Measurements from ENCODE around the gene LMBR1.
A peak's percentile ranks its signal among the peaks of the same experiment; 100 is the strongest.

LMBR1 gene

GRCh38 chr7:156725936-156726335 lies 167.0 kb downstream of the LMBR1 start:
- H3K27ac ChIP-seq (replicated peaks; ENCODE audit: low read length): no peak overlapping the region
- no peak overlapping the region for H3K4me2 ChIP-seq (ENCODE audit: insufficient read depth, low read length, poor library complexity, severe bottlenecking)
- H4K8ac ChIP-seq (ENCODE audit: low read depth, low read length): no peak overlapping the region
- H2BK12ac ChIP-seq (ENCODE audit: low read length): no peak overlapping the region
- H3K27me3 ChIP-seq (ENCODE audit: control insufficient read depth in 3 of 3, insufficient read depth in 3 of 3, low read depth in 1 of 3, low read length in 3 of 3): no peaks in the 10 kb centered on the region
- H3K79me1 ChIP-seq (ENCODE audit: low read depth, low read length): no peaks in the 10 kb centered on the region
- H2BK5ac ChIP-seq (ENCODE audit: low read length): no peak overlapping the region
- no peak overlapping the region for H2AFZ ChIP-seq (ENCODE audit: low read length)
- no peaks in the 10 kb centered on the region for H3K9me3 ChIP-seq (replicated peaks in 1 of 2; ENCODE audit: control insufficient read depth in 2 of 2, insufficient read depth in 1 of 2, low read depth in 1 of 2, low read length in 2 of 2)
- H3K18ac ChIP-seq (ENCODE audit: low read length): no peak overlapping the region
- no peak overlapping the region for H3K9ac ChIP-seq (ENCODE audit: low read depth, low read length, poor library complexity)
- no peak for DNase-seq (ENCODE audit: low spot score)
- H3K23ac ChIP-seq (ENCODE audit: low read depth, low read length, poor library complexity): no peak overlapping the region
- no peak overlapping the region for H3K4me3 ChIP-seq (ENCODE audit: low read length in 2 of 2)
- H3K4me1 ChIP-seq (ENCODE audit: control insufficient read depth in 2 of 2, insufficient read depth in 1 of 2, low read depth in 1 of 2, low read length in 2 of 2): peaks cover 0 to 2% of the 10 kb centered on the region in 2 donors
- no peak overlapping the region for H4K91ac ChIP-seq (ENCODE audit: low read depth, low read length, poor library complexity)
- no peak overlapping the region for H2AK5ac ChIP-seq (ENCODE audit: low read depth, low read length)
- H2BK15ac ChIP-seq (ENCODE audit: low read length): no peak overlapping the region
- no peak overlapping the region for H3K4ac ChIP-seq (ENCODE audit: low read length)
- no peak overlapping the region for H3K14ac ChIP-seq (ENCODE audit: low read length)
- H3K36me3 ChIP-seq (replicated peaks in 1 of 2; ENCODE audit: control insufficient read depth in 2 of 2, insufficient read depth in 2 of 2, low read length in 2 of 2): peaks cover 0 to 7% of the 10 kb centered on the region in 2 donors
- H2BK120ac ChIP-seq (ENCODE audit: low read depth, low read length): no peak overlapping the region

- no peak overlapping the region for H4K8ac ChIP-seq (ENCODE audit: low read depth, low read length)
- H3K4ac ChIP-seq (ENCODE audit: low read length): no peak overlapping the region
- H3K9ac ChIP-seq (ENCODE audit: low read depth, low read length, poor library complexity): no peak overlapping the region
- H3K4me1 ChIP-seq (ENCODE audit: control insufficient read depth in 2 of 2, insufficient read depth in 1 of 2, low read depth in 1 of 2, low read length in 2 of 2): peaks cover 0 to 2% of the 10 kb centered on the region in 2 donors
- no peak overlapping the region for H4K91ac ChIP-seq (ENCODE audit: low read depth, low read length, poor library complexity)
- H3K27ac ChIP-seq (replicated peaks; ENCODE audit: low read length): no peak overlapping the region
- H3K27me3 ChIP-seq (ENCODE audit: control insufficient read depth in 3 of 3, insufficient read depth in 3 of 3, low read depth in 1 of 3, low read length in 3 of 3): no peaks in the 10 kb centered on the region
- no peak overlapping the region for H3K14ac ChIP-seq (ENCODE audit: low read length)
- no peak overlapping the region for H3K18ac ChIP-seq (ENCODE audit: low read length)
- no peak overlapping the region for H2AK5ac ChIP-seq (ENCODE audit: low read depth, low read length)
- no peak overlapping the region for H3K23ac ChIP-seq (ENCODE audit: low read depth, low read length, poor library complexity)
- H2BK5ac ChIP-seq (ENCODE audit: low read length): no peak overlapping the region
- no peak overlapping the region for H2BK12ac ChIP-seq (ENCODE audit: low read length)
- no peaks in the 10 kb centered on the region for H3K9me3 ChIP-seq (replicated peaks in 1 of 2; ENCODE audit: control insufficient read depth in 2 of 2, insufficient read depth in 1 of 2, low read depth in 1 of 2, low read length in 2 of 2)
- H3K4me3 ChIP-seq (ENCODE audit: low read length in 2 of 2): no peak overlapping the region
- no peak overlapping the region for H2BK120ac ChIP-seq (ENCODE audit: low read depth, low read length)
- no peaks in the 10 kb centered on the region for H3K79me1 ChIP-seq (ENCODE audit: low read depth, low read length)
- no peak for DNase-seq (ENCODE audit: low spot score)
- H3K36me3 ChIP-seq (replicated peaks in 1 of 2; ENCODE audit: control insufficient read depth in 2 of 2, insufficient read depth in 2 of 2, low read length in 2 of 2): peaks cover 0 to 7% of the 10 kb centered on the region in 2 donors
- no peak overlapping the region for H2BK15ac ChIP-seq (ENCODE audit: low read length)
- no peak overlapping the region for H2AFZ ChIP-seq (ENCODE audit: low read length)
- H3K4me2 ChIP-seq (ENCODE audit: insufficient read depth, low read length, poor library complexity, severe bottlenecking): no peak overlapping the region
- WGBS, 2 donors (ENCODE audit: extremely low coverage in 2 of 2, insufficient read length in 2 of 2, insufficient replicate concordance in 1 of 2): no CpG with 5 or more reads among the region's 5 CpGs
These were observed 167.9 kb downstream of the LMBR1 start for GRCh38 chr7:156725073-156725472.

GRCh38 chr7:156722043-156722826 lies 170.7 kb downstream of the LMBR1 start:
- no peak overlapping the region for H2BK15ac ChIP-seq (ENCODE audit: low read length)
- H3K9ac ChIP-seq (ENCODE audit: low read depth, low read length, poor library complexity): no peak overlapping the region
- no peak overlapping the region for H3K27ac ChIP-seq (replicated peaks; ENCODE audit: low read length)
- H3K79me1 ChIP-seq (ENCODE audit: low read depth, low read length): no peaks in the 10 kb centered on the region
- H2AFZ ChIP-seq (ENCODE audit: low read length): no peak overlapping the region
- no peak overlapping the region for H3K4me2 ChIP-seq (ENCODE audit: insufficient read depth, low read length, poor library complexity, severe bottlenecking)
- no peaks in the 10 kb centered on the region for H3K9me3 ChIP-seq (replicated peaks in 1 of 2; ENCODE audit: control insufficient read depth in 2 of 2, insufficient read depth in 1 of 2, low read depth in 1 of 2, low read length in 2 of 2)
- H3K4me3 ChIP-seq (ENCODE audit: low read length in 2 of 2): no peak overlapping the region
- H2AK5ac ChIP-seq (ENCODE audit: low read depth, low read length): no peak overlapping the region
- DNase-seq (ENCODE audit: low spot score): no peak
- H3K14ac ChIP-seq (ENCODE audit: low read length): no peak overlapping the region
- H3K4me1 ChIP-seq (ENCODE audit: control insufficient read depth in 2 of 2, insufficient read depth in 1 of 2, low read depth in 1 of 2, low read length in 2 of 2): peaks cover 0 to 2% of the 10 kb centered on the region in 2 donors
- no peak overlapping the region for H3K4ac ChIP-seq (ENCODE audit: low read length)
- no peak overlapping the region for H2BK120ac ChIP-seq (ENCODE audit: low read depth, low read length)
- no peaks in the 10 kb centered on the region for H3K27me3 ChIP-seq (ENCODE audit: control insufficient read depth in 3 of 3, insufficient read depth in 3 of 3, low read depth in 1 of 3, low read length in 3 of 3)
- no peak overlapping the region for H3K23ac ChIP-seq (ENCODE audit: low read depth, low read length, poor library complexity)
- no peak overlapping the region for H4K91ac ChIP-seq (ENCODE audit: low read depth, low read length, poor library complexity)
- no peak overlapping the region for H4K8ac ChIP-seq (ENCODE audit: low read depth, low read length)
- peaks cover 0 to under 1% of the 10 kb centered on the region in 2 donors for H3K36me3 ChIP-seq (replicated peaks in 1 of 2; ENCODE audit: control insufficient read depth in 2 of 2, insufficient read depth in 2 of 2, low read length in 2 of 2)
- H2BK12ac ChIP-seq (ENCODE audit: low read length): no peak overlapping the region
- H2BK5ac ChIP-seq (ENCODE audit: low read length): no peak overlapping the region
- H3K18ac ChIP-seq (ENCODE audit: low read length): no peak overlapping the region
- WGBS, 2 donors (ENCODE audit: extremely low coverage in 2 of 2, insufficient read length in 2 of 2, insufficient replicate concordance in 1 of 2): no CpG with 5 or more reads among the region's 4 CpGs

GRCh38 chr7:156703773-156704482 lies 189.1 kb downstream of the LMBR1 start:
- Histone ChIP-seq H3K4ac (ENCODE audit: low read length) (no peak overlapping the region), H3K4me3 (ENCODE audit: low read length in 2 of 2) (no peak overlapping the region), H3K18ac (ENCODE audit: low read length) (no peak overlapping the region), H4K8ac (ENCODE audit: low read depth, low read length) (no peak overlapping the region), H2BK15ac (ENCODE audit: low read length) (no peak overlapping the region), H3K14ac (ENCODE audit: low read length) (no peak overlapping the region), H3K36me3 (replicated peaks in 1 of 2; ENCODE audit: control insufficient read depth in 2 of 2, insufficient read depth in 2 of 2, low read length in 2 of 2) (peaks cover 0 to 2% of the 10 kb centered on the region in 2 donors), H3K27ac (replicated peaks; ENCODE audit: low read length) (no peak overlapping the region), H2AK5ac (ENCODE audit: low read depth, low read length) (no peak overlapping the region), H2BK12ac (ENCODE audit: low read length) (no peak overlapping the region), H2BK120ac (ENCODE audit: low read depth, low read length) (peak overlapping the region; percentile 3), H3K23ac (ENCODE audit: low read depth, low read length, poor library complexity) (no peak overlapping the region), H3K9ac (ENCODE audit: low read depth, low read length, poor library complexity) (peak overlapping the region; percentile 80), H3K9me3 (replicated peaks in 1 of 2; ENCODE audit: control insufficient read depth in 2 of 2, insufficient read depth in 1 of 2, low read depth in 1 of 2, low read length in 2 of 2) (peaks cover 3 to 11% of the 10 kb centered on the region in 2 donors), H2AFZ (ENCODE audit: low read length) (no peak overlapping the region), H2BK5ac (ENCODE audit: low read length) (no peak overlapping the region), H4K91ac (ENCODE audit: low read depth, low read length, poor library complexity) (no peak overlapping the region), H3K79me1 (ENCODE audit: low read depth, low read length) (no peaks in the 10 kb centered on the region), H3K4me1 (ENCODE audit: control insufficient read depth in 2 of 2, insufficient read depth in 1 of 2, low read depth in 1 of 2, low read length in 2 of 2) (no peaks in the 10 kb centered on the region), H3K27me3 (ENCODE audit: control insufficient read depth in 3 of 3, insufficient read depth in 3 of 3, low read depth in 1 of 3, low read length in 3 of 3) (no peaks in the 10 kb centered on the region), H3K4me2 (ENCODE audit: insufficient read depth, low read length, poor library complexity, severe bottlenecking) (no peak overlapping the region)
- WGBS, 2 donors (ENCODE audit: extremely low coverage in 2 of 2, insufficient read length in 2 of 2, insufficient replicate concordance in 1 of 2): no CpG with 5 or more reads among the region's 5 CpGs
- DNase-seq (ENCODE audit: low spot score): no peak

Data from neuronal stem cell (in vitro differentiated cells).